K562 (cell line): ENCODE results near the gene GPM6B.

Experiments used
- CREM ChIP-seq: IDR thresholded peaks from 2 replicates; pipeline ENCODE4 v1.6.1; 2014; ENCODE audit warnings: antibody characterized with exemption, low read depth
- NBN ChIP-seq: fragments of 450-650 bp; IDR thresholded peaks from 2 replicates; pipeline ENCODE4 v1.6.1; 2016; ENCODE audit warnings: low read depth, mild to moderate bottlenecking
- NEUROD1 ChIP-seq: fragments of 150-350 bp; IDR thresholded peaks from 2 replicates; pipeline ENCODE4 v1.6.1; 2014; ENCODE audit warnings: borderline replicate concordance, low read length, low read depth; ENCODE audit not compliant: partially characterized antibody
- YY1 ChIP-seq, 3 experiments: IDR thresholded peaks; 2 replicates each; pipeline ENCODE4 v1.6.1; 2011; ENCODE audit warnings: low read length in 2 of 3, mild to moderate bottlenecking in 2 of 3, moderate library complexity in 2 of 3, borderline replicate concordance in 1 of 3, control low read depth in 1 of 3, low read depth in 1 of 3; ENCODE audit not compliant: insufficient read depth in 3 of 3, insufficient replicate concordance in 2 of 3, control insufficient read depth in 1 of 3, insufficient read length in 1 of 3; ENCODE audit errors: extremely low read depth in 1 of 3
- TF ChIP-seq, protein P1 (sequence below), 3 experiments: IDR thresholded peaks in 2 of 3; conservative IDR thresholded peaks in 1 of 3; 2 replicates each; pipeline ENCODE4 v1.5.1; 2011 to 2012; ENCODE audit warnings: low read length in 3 of 3, mild to moderate bottlenecking in 3 of 3, control low read depth in 2 of 3, improper control_type of control experiment in 1 of 3, inconsistent platforms in 1 of 3, low read depth in 1 of 3, mixed read lengths in 1 of 3, moderate library complexity in 1 of 3; ENCODE audit not compliant: insufficient read depth in 2 of 3
- TF ChIP-seq, protein P2 (sequence below): fragments of 450-650 bp; IDR thresholded peaks from 2 replicates; pipeline ENCODE4 v1.6.1; 2016; ENCODE audit warnings: borderline replicate concordance

- TF ChIP-seq CREM (no peak), YY1 (IDR thresholded peaks at IDR 0.05; ENCODE audit: borderline replicate concordance in 1 of 3, control insufficient read depth in 1 of 3, extremely low read depth in 1 of 3, insufficient read depth in 3 of 3, insufficient read length in 1 of 3, insufficient replicate concordance in 2 of 3, low read depth in 1 of 3, low read length in 2 of 3) (no peak), NBN (no peak), NEUROD1 (no peak)
- TF ChIP-seq, protein P1, sequence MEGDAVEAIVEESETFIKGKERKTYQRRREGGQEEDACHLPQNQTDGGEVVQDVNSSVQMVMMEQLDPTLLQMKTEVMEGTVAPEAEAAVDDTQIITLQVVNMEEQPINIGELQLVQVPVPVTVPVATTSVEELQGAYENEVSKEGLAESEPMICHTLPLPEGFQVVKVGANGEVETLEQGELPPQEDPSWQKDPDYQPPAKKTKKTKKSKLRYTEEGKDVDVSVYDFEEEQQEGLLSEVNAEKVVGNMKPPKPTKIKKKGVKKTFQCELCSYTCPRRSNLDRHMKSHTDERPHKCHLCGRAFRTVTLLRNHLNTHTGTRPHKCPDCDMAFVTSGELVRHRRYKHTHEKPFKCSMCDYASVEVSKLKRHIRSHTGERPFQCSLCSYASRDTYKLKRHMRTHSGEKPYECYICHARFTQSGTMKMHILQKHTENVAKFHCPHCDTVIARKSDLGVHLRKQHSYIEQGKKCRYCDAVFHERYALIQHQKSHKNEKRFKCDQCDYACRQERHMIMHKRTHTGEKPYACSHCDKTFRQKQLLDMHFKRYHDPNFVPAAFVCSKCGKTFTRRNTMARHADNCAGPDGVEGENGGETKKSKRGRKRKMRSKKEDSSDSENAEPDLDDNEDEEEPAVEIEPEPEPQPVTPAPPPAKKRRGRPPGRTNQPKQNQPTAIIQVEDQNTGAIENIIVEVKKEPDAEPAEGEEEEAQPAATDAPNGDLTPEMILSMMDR (IDR thresholded peaks at IDR 0.05 in 2 of 3, conservative IDR thresholded peaks at IDR 0.05 in 1 of 3; ENCODE audit: insufficient read depth in 2 of 3, low read depth in 1 of 3, low read length in 3 of 3) = no peak
- TF ChIP-seq, protein P2, sequence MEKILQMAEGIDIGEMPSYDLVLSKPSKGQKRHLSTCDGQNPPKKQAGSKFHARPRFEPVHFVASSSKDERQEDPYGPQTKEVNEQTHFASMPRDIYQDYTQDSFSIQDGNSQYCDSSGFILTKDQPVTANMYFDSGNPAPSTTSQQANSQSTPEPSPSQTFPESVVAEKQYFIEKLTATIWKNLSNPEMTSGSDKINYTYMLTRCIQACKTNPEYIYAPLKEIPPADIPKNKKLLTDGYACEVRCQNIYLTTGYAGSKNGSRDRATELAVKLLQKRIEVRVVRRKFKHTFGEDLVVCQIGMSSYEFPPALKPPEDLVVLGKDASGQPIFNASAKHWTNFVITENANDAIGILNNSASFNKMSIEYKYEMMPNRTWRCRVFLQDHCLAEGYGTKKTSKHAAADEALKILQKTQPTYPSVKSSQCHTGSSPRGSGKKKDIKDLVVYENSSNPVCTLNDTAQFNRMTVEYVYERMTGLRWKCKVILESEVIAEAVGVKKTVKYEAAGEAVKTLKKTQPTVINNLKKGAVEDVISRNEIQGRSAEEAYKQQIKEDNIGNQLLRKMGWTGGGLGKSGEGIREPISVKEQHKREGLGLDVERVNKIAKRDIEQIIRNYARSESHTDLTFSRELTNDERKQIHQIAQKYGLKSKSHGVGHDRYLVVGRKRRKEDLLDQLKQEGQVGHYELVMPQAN = no peak
These were observed 56.5 kb downstream of the GPM6B start for GRCh38 chrX:13760426-13760825.
